OCI-LY1 (cell line): ENCODE measurements around the gene GPR149.

ENCODE experiments used
- EZH2 ChIP-seq: fragments of 200-600 bp; sonication (generic), shearing (Covaris generic); IDR thresholded peaks from 2 replicates; pipeline ENCODE4 v1.8.0; 2017; ENCODE audit warnings: borderline replicate concordance, mixed run types, mild to moderate bottlenecking, antibody characterized with exemption, low read length, moderate library complexity, mixed read lengths
- TF ChIP-seq, protein P1 (sequence below): fragments of 200-600 bp; sonication (generic), shearing (Covaris generic); IDR thresholded peaks from 2 replicates; pipeline ENCODE4 v1.5.1; 2017; ENCODE audit warnings: mild to moderate bottlenecking, antibody characterized with exemption, low read length, moderate library complexity, mixed read lengths

GRCh38 chr3:154421083-154421482, 8.9 kb downstream of the GPR149 start:
- TF ChIP-seq, protein P1, sequence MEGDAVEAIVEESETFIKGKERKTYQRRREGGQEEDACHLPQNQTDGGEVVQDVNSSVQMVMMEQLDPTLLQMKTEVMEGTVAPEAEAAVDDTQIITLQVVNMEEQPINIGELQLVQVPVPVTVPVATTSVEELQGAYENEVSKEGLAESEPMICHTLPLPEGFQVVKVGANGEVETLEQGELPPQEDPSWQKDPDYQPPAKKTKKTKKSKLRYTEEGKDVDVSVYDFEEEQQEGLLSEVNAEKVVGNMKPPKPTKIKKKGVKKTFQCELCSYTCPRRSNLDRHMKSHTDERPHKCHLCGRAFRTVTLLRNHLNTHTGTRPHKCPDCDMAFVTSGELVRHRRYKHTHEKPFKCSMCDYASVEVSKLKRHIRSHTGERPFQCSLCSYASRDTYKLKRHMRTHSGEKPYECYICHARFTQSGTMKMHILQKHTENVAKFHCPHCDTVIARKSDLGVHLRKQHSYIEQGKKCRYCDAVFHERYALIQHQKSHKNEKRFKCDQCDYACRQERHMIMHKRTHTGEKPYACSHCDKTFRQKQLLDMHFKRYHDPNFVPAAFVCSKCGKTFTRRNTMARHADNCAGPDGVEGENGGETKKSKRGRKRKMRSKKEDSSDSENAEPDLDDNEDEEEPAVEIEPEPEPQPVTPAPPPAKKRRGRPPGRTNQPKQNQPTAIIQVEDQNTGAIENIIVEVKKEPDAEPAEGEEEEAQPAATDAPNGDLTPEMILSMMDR: no peak
- TF ChIP-seq EZH2: no peak
